Stimulated activated effector memory CD8-positive, alpha-beta T cell treated with anti-CD3 and anti-CD28 coated beads, Interleukin-12 subunit alpha, Interleukin-12 subunit beta, amount 100 ng/mL, for 72 hours (primary cell): ENCODE results near the gene FBLN7.
"Not testable (repeated sequence)": the region's sequence is repeated elsewhere in the genome, so short reads cannot be mapped to it uniquely, and the experiment has no call there.

Experiments used
- ATAC-seq: fragments of 150-1000 bp; cut with Tn5 transposase; 2 replicates; pipeline ENCODE4 v1.10.0; 2021
- DNase-seq, 2 donors: peaks; one replicate each; pipeline ENCODE4 v3.0.0; 2021 to 2022; ENCODE audit warnings: low spot score in 2 of 2
- H3K27ac Mint-ChIP-seq: one replicate; pipeline ENCODE4 v1.8.0; 2022; ENCODE audit warnings: mild to moderate bottlenecking, mixed read lengths
- H3K36me3 Mint-ChIP-seq: one replicate; pipeline ENCODE4 v1.8.0; 2022; ENCODE audit warnings: mild to moderate bottlenecking, mixed read lengths
- H3K4me1 Mint-ChIP-seq: one replicate; pipeline ENCODE4 v1.8.0; 2022; ENCODE audit warnings: mixed read lengths
- H3K4me3 Mint-ChIP-seq: one replicate; pipeline ENCODE4 v1.8.0; 2022; ENCODE audit warnings: mild to moderate bottlenecking, mixed read lengths
- H3K9me3 Mint-ChIP-seq: one replicate; pipeline ENCODE4 v1.8.0; 2022; ENCODE audit warnings: mixed read lengths

FBLN7 gene

GRCh38 chr2:112134120-112134519 is 4.1 kb upstream of the FBLN7 start:
- H3K36me3 Mint-ChIP-seq = no peaks in the 10 kb centered on the region
- peaks cover 5% of the 10 kb centered on the region for H3K9me3 Mint-ChIP-seq
- ATAC-seq (no peak), DNase-seq (no peak)
- H3K4me3 Mint-ChIP-seq = no peak overlapping the region
- H3K4me1 Mint-ChIP-seq = no peaks in the 10 kb centered on the region
- no peak overlapping the region for H3K27ac Mint-ChIP-seq

- Mint-ChIP-seq H3K36me3 (no peaks in the 10 kb centered on the region), H3K4me1 (no peaks in the 10 kb centered on the region), H3K9me3 (peaks cover 5% of the 10 kb centered on the region), H3K4me3 (no peak overlapping the region), H3K27ac (no peak overlapping the region)
- DNase-seq = no peak
- no peak for ATAC-seq
These were observed 2.1 kb upstream of the FBLN7 start for GRCh38 chr2:112136096-112136495.

GRCh38 chr2:112137516-112138158 is 548 bp upstream of the FBLN7 start:
- Mint-ChIP-seq H3K9me3 (peaks cover 3% of the 10 kb centered on the region), H3K4me1 (no peaks in the 10 kb centered on the region), H3K36me3 (no peaks in the 10 kb centered on the region), H3K27ac (no peak overlapping the region), H3K4me3 (peak overlapping the region; percentile 30)
- DNase-seq (peak in 1 of 2 donors; percentile 46), ATAC-seq (peak; percentile 46)

GRCh38 chr2:112139033-112139614 is 939 bp downstream of the FBLN7 start:
- H3K4me1 Mint-ChIP-seq, H3K4me3 Mint-ChIP-seq, DNase-seq, H3K27ac Mint-ChIP-seq, ATAC-seq, H3K36me3 Mint-ChIP-seq, H3K9me3 Mint-ChIP-seq: not testable (repeated sequence)

- not testable (repeated sequence) for H3K9me3 Mint-ChIP-seq, H3K36me3 Mint-ChIP-seq, H3K4me1 Mint-ChIP-seq, H3K27ac Mint-ChIP-seq, DNase-seq, H3K4me3 Mint-ChIP-seq, ATAC-seq
These were observed 1.5 kb downstream of the FBLN7 start for GRCh38 chr2:112139661-112140204.

GRCh38 chr2:112140205-112140802 is 2.1 kb downstream of the FBLN7 start:
- H3K4me1 Mint-ChIP-seq = no peaks in the 10 kb centered on the region
- no peak overlapping the region for H3K27ac Mint-ChIP-seq
- ATAC-seq = no peak
- no peak overlapping the region for H3K4me3 Mint-ChIP-seq
- no peaks in the 10 kb centered on the region for H3K36me3 Mint-ChIP-seq
- H3K9me3 Mint-ChIP-seq = no peaks in the 10 kb centered on the region
- peak in 1 of 2 donors; percentile 38 for DNase-seq

GRCh38 chr2:112140899-112141625 is 2.9 kb downstream of the FBLN7 start:
- no peak for ATAC-seq
- Mint-ChIP-seq H3K4me3 (no peak overlapping the region), H3K27ac (no peak overlapping the region)

GRCh38 chr2:112141626-112142007 is 3.4 kb downstream of the FBLN7 start:
- H3K4me1 Mint-ChIP-seq = no peaks in the 10 kb centered on the region
- ATAC-seq (no peak), DNase-seq (peak in 1 of 2 donors; percentile 26)
- H3K27ac Mint-ChIP-seq = no peak overlapping the region
- H3K4me3 Mint-ChIP-seq = no peak overlapping the region
- no peaks in the 10 kb centered on the region for H3K9me3 Mint-ChIP-seq
- H3K36me3 Mint-ChIP-seq = no peaks in the 10 kb centered on the region

More at GRCh38 chr2:112140899-112141625, 2.9 kb downstream of the FBLN7 start:
- no peaks in the 10 kb centered on the region for H3K9me3 Mint-ChIP-seq
- no peaks in the 10 kb centered on the region for H3K36me3 Mint-ChIP-seq
- no peaks in the 10 kb centered on the region for H3K4me1 Mint-ChIP-seq
- no peak for DNase-seq

- no peaks in the 10 kb centered on the region for H3K36me3 Mint-ChIP-seq
- ATAC-seq (peak; percentile 32), DNase-seq (peak in 1 of 2 donors; percentile 35)
- H3K9me3 Mint-ChIP-seq = no peaks in the 10 kb centered on the region
- H3K4me3 Mint-ChIP-seq = no peak overlapping the region
- H3K4me1 Mint-ChIP-seq = no peaks in the 10 kb centered on the region
- H3K27ac Mint-ChIP-seq = no peak overlapping the region
These were observed 4.4 kb downstream of the FBLN7 start for GRCh38 chr2:112142525-112143078.

- no peak overlapping the region for H3K4me3 Mint-ChIP-seq
- H3K36me3 Mint-ChIP-seq = no peaks in the 10 kb centered on the region
- ATAC-seq (no peak), DNase-seq (peak in 1 of 2 donors; percentile 26)
- H3K27ac Mint-ChIP-seq = no peak overlapping the region
- no peaks in the 10 kb centered on the region for H3K4me1 Mint-ChIP-seq
- no peaks in the 10 kb centered on the region for H3K9me3 Mint-ChIP-seq
These were observed 5.0 kb downstream of the FBLN7 start for GRCh38 chr2:112143150-112143549.

- Mint-ChIP-seq H3K4me1 (no peaks in the 10 kb centered on the region), H3K4me3 (no peak overlapping the region), H3K9me3 (no peaks in the 10 kb centered on the region), H3K36me3 (no peaks in the 10 kb centered on the region), H3K27ac (no peak overlapping the region)
- no peak for ATAC-seq
- no peak for DNase-seq
These were observed 6.8 kb downstream of the FBLN7 start for GRCh38 chr2:112144966-112145365.

GRCh38 chr2:112147382-112148168 is 9.4 kb downstream of the FBLN7 start:
- DNase-seq (peak in 1 of 2 donors; percentile 22), ATAC-seq (no peak)
- no peaks in the 10 kb centered on the region for H3K4me1 Mint-ChIP-seq
- no peaks in the 10 kb centered on the region for H3K9me3 Mint-ChIP-seq
- H3K27ac Mint-ChIP-seq = no peak overlapping the region
- no peak overlapping the region for H3K4me3 Mint-ChIP-seq
- no peaks in the 10 kb centered on the region for H3K36me3 Mint-ChIP-seq

- no peak overlapping the region for H3K4me3 Mint-ChIP-seq
- no peaks in the 10 kb centered on the region for H3K36me3 Mint-ChIP-seq
- H3K4me1 Mint-ChIP-seq = no peaks in the 10 kb centered on the region
- H3K9me3 Mint-ChIP-seq = no peaks in the 10 kb centered on the region
- no peak overlapping the region for H3K27ac Mint-ChIP-seq
- DNase-seq = peak in 1 of 2 donors; percentile 37
- no peak for ATAC-seq
These were observed 10.3 kb downstream of the FBLN7 start for GRCh38 chr2:112148477-112148876.

- H3K4me3 Mint-ChIP-seq = no peak overlapping the region
- H3K4me1 Mint-ChIP-seq = no peaks in the 10 kb centered on the region
- DNase-seq (no peak), ATAC-seq (no peak)
- H3K36me3 Mint-ChIP-seq = no peaks in the 10 kb centered on the region
- H3K9me3 Mint-ChIP-seq = no peaks in the 10 kb centered on the region
- H3K27ac Mint-ChIP-seq = no peak overlapping the region
These were observed 11.0 kb downstream of the FBLN7 start for GRCh38 chr2:112149194-112149593.
